Breast epithelium (tissue), 4 donors: ENCODE results near the gene PDGFD. TPM values are rescaled to one million over a fixed set of nuclear protein-coding genes. Genes with fewer than 3 reads are reported as not detected.

Experiments used
- DNase-seq, 2 donors: peaks; one replicate each; pipeline ENCODE4 v3.0.0-alpha.2; 2019; ENCODE audit warnings: low spot score in 2 of 2
- H3K27ac ChIP-seq, 2 donors: fragments of 200-600 bp; sonication (generic) in 1 of 2; one replicate each; pipeline ENCODE4 v1.5.1; 2016 to 2019; ENCODE audit warnings: mild to moderate bottlenecking in 1 of 2
- H3K27me3 ChIP-seq, 2 donors: fragments of 200-600 bp; sonication (generic) in 1 of 2; one replicate each; pipeline versions ENCODE4 v1.5.1 to v1.6.0; 2017 to 2019; ENCODE audit warnings: control low read depth in 1 of 2, mild to moderate bottlenecking in 1 of 2
- H3K36me3 ChIP-seq: fragments of 200-600 bp; one replicate; pipeline ENCODE4 v1.5.1; 2019
- H3K4me1 ChIP-seq, 2 donors: fragments of 200-600 bp; sonication (generic); one replicate each; pipeline ENCODE4 v1.5.1; 2016 to 2019; ENCODE audit warnings: control low read depth in 1 of 2
- H3K4me3 ChIP-seq, 3 donors: fragments of 200-600 bp; sonication (generic); 1 replicate in 2 of 3; 2 replicates in 1 of 3; pipeline ENCODE4 v1.5.1; 2016 to 2019; ENCODE audit warnings: mild to moderate bottlenecking in 3 of 3, moderate library complexity in 2 of 3
- H3K9me3 ChIP-seq, 2 donors: fragments of 200-600 bp; sonication (generic) in 1 of 2; one replicate each; pipeline ENCODE4 v1.5.1; 2016 to 2019; ENCODE audit warnings: control low read depth in 1 of 2
- CTCF ChIP-seq, 3 donors: fragments of 450-650 bp; IDR thresholded peaks; one replicate each; pipeline ENCODE4 v1.5.1; 2016 to 2017; ENCODE audit warnings: antibody characterized with exemption in 3 of 3, mild to moderate bottlenecking in 3 of 3, moderate library complexity in 3 of 3
- POLR2A ChIP-seq: fragments of 450-650 bp; IDR thresholded peaks from one replicate; pipeline ENCODE4 v1.6.1; 2016; ENCODE audit warnings: antibody characterized with exemption, mild to moderate bottlenecking, moderate library complexity
- POLR2AphosphoS5 ChIP-seq, 3 donors: sonication (generic); formaldehyde crosslinking; IDR thresholded peaks; one replicate each; pipeline ENCODE4 v1.6.1; 2017; ENCODE audit warnings: antibody characterized with exemption in 3 of 3
- intact Hi-C: fragments of 100-400 bp; cut with DNase I; formaldehyde crosslinking; loops from one replicate; pipeline ENCODE4 v1.15.1; 2023; ENCODE audit warnings: low total_unique reads
- total RNA-seq, 3 donors: library from RNA; depleted of rRNA; stranded (reverse); fragments of >200 nt; gene quantifications; one replicate each; pipeline ENCODE4 v1.1.0, GENCODE V29; 2016

The PDGFD gene
- total RNA-seq, 3 donors from 2014 or later, result 21.8 to 76.0 (median 53.1) TPM

GRCh38 chr11:104113541-104113940 lies 50.4 kb downstream of the PDGFD start:
- H3K27ac ChIP-seq, result no peak overlapping the region
- peaks cover 0 to 8% of the 10 kb centered on the region in 2 donors for H3K9me3 ChIP-seq
- H3K4me3 ChIP-seq, result no peak overlapping the region
- H3K27me3 ChIP-seq, result no peaks in the 10 kb centered on the region
- H3K4me1 ChIP-seq, result no peaks in the 10 kb centered on the region
- intact Hi-C loops, result no loop called here
- DNase-seq, result no peak
- TF ChIP-seq POLR2AphosphoS5 (IDR thresholded peaks at IDR 0.05), result no peak
- TF ChIP-seq CTCF (IDR thresholded peaks at IDR 0.05), result no peak
- no peak for TF ChIP-seq POLR2A
- no peaks in the 10 kb centered on the region for H3K36me3 ChIP-seq

GRCh38 chr11:104106136-104106754 lies 57.7 kb downstream of the PDGFD start:
- H3K4me1 ChIP-seq, result no peaks in the 10 kb centered on the region
- TF ChIP-seq CTCF (IDR thresholded peaks at IDR 0.05), result no peak
- no peak for TF ChIP-seq POLR2A
- H3K9me3 ChIP-seq, result no peaks in the 10 kb centered on the region
- H3K27me3 ChIP-seq, result no peaks in the 10 kb centered on the region
- H3K4me3 ChIP-seq, result no peak overlapping the region
- no peaks in the 10 kb centered on the region for H3K36me3 ChIP-seq
- H3K27ac ChIP-seq, result peak overlapping the region; percentile 22 to 33
- intact Hi-C loops, result no loop called here
- no peak for DNase-seq

- H3K27ac ChIP-seq, result peak overlapping the region in 1 of 2 donors; percentile 26
Measured at GRCh38 chr11:104105155-104105554, 58.8 kb downstream of the PDGFD start.

GRCh38 chr11:104104664-104105063 lies 59.3 kb downstream of the PDGFD start:
- Histone ChIP-seq H3K9me3 (no peaks in the 10 kb centered on the region), H3K36me3 (no peaks in the 10 kb centered on the region), H3K27me3 (no peaks in the 10 kb centered on the region), H3K27ac (peak overlapping the region in 1 of 2 donors; percentile 26), H3K4me1 (no peaks in the 10 kb centered on the region), H3K4me3 (no peak overlapping the region)
- intact Hi-C loops, result no loop called here
- no peak for DNase-seq
- TF ChIP-seq CTCF (IDR thresholded peaks at IDR 0.05) (no peak), POLR2A (no peak), POLR2AphosphoS5 (IDR thresholded peaks at IDR 0.05) (no peak)

More at GRCh38 chr11:104105155-104105554, 58.8 kb downstream of the PDGFD start:
- H3K4me3 ChIP-seq, result no peak overlapping the region
- TF ChIP-seq POLR2A (no peak), CTCF (IDR thresholded peaks at IDR 0.05) (no peak), POLR2AphosphoS5 (IDR thresholded peaks at IDR 0.05) (no peak)
- intact Hi-C loops, result no loop called here
- H3K27me3 ChIP-seq, result no peaks in the 10 kb centered on the region
- DNase-seq, result no peak
- no peaks in the 10 kb centered on the region for H3K36me3 ChIP-seq
- no peaks in the 10 kb centered on the region for H3K9me3 ChIP-seq
- no peaks in the 10 kb centered on the region for H3K4me1 ChIP-seq

DNA sequence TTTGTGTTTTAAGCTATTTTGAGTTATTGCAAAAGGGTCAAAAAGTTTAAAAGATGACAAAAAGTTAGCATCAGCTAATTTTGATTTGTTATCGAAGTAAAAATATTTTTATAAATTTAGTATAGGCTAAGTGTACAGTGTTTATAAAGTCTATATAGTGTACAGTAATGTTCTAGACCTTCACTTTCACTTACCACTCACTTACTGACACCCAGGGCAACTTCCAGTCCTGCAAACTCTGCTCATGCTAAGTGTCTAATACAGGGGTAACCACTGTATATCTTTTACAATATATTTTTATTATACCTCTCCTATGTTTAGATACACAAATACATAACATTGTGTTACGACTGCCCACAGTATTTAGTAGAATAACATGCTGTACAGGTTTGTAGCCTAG lies 59.7 kb downstream of the PDGFD start:
- no peaks in the 10 kb centered on the region for H3K27me3 ChIP-seq
- intact Hi-C loops, result no loop called here
- no peak for TF ChIP-seq POLR2AphosphoS5 (IDR thresholded peaks at IDR 0.05)
- H3K36me3 ChIP-seq, result no peaks in the 10 kb centered on the region
- H3K4me1 ChIP-seq, result no peaks in the 10 kb centered on the region
- H3K27ac ChIP-seq, result no peak overlapping the region
- no peak overlapping the region for H3K4me3 ChIP-seq
- H3K9me3 ChIP-seq, result no peaks in the 10 kb centered on the region
- no peak for DNase-seq
